Cardiac fibroblast (primary cell): ENCODE data around the gene GBA2.

Experiments used
- DNase-seq, 2 donors: peaks; one replicate each; pipeline versions ENCODE4 v3.0.0 to v3.0.0-alpha.2; 2010; ENCODE audit warnings: low read depth in 2 of 2
- H3K4me3 ChIP-seq, 2 donors: replicated peaks in 1 of 2; 1 replicate in 1 of 2; 2 replicates in 1 of 2; pipeline ENCODE4 v1.5.1; 2011; ENCODE audit warnings: low read depth in 2 of 2, low read length in 2 of 2, mild to moderate bottlenecking in 2 of 2, moderate library complexity in 1 of 2
- TF ChIP-seq, protein P1 (sequence below): IDR thresholded peaks from one replicate; pipeline ENCODE4 v1.5.1; 2011; ENCODE audit warnings: low read depth, mild to moderate bottlenecking, low read length, inconsistent platforms

GBA2 gene

DNA sequence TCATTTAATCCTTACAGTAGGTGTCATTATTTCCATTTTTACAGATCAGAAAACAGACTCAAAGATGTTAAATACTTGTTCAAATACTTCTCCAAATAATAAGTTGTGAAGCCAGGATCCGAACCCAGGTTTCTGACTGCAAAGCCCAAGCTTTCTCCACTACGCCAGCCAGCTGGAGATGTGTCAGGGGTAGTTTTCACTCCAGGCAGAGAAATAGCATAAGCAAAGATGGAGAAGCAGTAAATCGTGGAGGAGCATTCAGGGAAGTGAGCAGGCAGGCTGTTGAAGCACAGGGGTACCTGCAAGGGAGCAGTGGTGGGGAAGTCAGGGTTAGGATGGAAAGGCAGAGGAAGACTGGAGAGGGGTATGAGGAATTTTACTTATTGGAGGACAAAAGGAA, 19.9 kb downstream of the GBA2 start:
- peak in 1 of 2 donors; percentile 32 for DNase-seq
- TF ChIP-seq, protein P1, sequence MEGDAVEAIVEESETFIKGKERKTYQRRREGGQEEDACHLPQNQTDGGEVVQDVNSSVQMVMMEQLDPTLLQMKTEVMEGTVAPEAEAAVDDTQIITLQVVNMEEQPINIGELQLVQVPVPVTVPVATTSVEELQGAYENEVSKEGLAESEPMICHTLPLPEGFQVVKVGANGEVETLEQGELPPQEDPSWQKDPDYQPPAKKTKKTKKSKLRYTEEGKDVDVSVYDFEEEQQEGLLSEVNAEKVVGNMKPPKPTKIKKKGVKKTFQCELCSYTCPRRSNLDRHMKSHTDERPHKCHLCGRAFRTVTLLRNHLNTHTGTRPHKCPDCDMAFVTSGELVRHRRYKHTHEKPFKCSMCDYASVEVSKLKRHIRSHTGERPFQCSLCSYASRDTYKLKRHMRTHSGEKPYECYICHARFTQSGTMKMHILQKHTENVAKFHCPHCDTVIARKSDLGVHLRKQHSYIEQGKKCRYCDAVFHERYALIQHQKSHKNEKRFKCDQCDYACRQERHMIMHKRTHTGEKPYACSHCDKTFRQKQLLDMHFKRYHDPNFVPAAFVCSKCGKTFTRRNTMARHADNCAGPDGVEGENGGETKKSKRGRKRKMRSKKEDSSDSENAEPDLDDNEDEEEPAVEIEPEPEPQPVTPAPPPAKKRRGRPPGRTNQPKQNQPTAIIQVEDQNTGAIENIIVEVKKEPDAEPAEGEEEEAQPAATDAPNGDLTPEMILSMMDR = no peak
- peak overlapping the region; percentile 86 to 87 for H3K4me3 ChIP-seq

DNA sequence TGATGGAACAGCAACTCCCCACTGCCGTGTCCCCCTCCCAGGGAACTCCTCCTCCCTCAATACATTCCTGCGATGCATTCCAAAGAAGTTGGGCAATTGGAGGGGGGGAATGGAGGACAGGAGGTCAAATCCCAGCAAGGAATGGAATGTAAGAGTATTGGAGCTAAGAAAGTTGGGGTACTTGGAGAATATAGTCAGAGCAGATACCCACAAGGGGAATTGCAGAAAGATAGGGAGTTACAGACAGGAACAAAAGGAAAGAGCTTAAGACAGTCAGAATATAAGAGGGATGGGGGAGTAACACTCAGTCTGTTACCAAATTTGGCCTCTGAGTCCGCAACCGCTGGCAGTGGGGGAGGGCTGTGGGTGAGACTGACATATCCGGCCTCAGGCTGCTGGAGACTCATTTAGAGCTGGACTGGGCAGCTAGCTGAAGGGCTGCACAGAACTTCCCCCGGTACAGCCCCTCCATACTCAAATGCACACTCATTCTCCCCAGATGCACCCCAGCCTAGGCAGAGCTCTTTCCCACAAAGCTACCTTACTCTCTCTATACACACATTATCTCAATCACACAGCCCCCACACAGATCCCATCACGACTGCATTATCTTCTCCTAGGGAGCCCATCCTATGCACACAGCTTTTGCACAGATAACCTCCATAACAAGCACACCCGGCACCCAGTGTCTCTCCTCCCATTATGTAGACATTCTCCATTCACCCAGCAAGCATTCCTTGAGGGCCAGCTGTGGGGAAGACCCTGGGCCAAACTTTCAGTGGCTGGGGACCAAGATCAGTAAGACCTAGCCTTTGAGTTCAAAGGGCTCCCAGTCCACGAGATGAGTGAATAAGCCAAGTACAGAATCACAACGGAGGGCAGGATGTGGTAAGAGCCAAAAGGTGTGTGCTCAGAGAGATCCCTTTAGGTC, 20.7 kb downstream of the GBA2 start:
- DNase-seq = peak; percentile 94 to 95
- TF ChIP-seq, protein P1 = no peak
- H3K4me3 ChIP-seq = peak overlapping the region; percentile 39 to 87

DNA sequence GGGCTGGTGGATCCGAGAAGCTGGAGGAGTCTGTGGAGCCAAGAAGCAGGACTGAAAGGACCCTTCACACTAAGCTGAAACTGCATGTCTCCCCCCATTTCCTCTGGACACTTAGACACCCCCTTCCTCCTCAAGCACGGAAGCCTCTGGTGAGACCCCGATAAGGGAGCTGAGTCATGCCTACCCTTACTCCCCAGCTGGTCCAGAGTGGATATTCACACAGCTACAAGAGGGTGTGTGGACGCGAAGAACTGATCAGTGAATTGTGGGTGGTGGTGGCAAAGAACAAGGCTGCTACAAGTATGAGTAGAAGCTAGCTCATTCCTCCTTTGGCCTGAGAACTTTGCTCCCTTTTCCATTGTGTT, 21.4 kb downstream of the GBA2 start:
- peak overlapping the region; percentile 39 to 87 for H3K4me3 ChIP-seq

DNA sequence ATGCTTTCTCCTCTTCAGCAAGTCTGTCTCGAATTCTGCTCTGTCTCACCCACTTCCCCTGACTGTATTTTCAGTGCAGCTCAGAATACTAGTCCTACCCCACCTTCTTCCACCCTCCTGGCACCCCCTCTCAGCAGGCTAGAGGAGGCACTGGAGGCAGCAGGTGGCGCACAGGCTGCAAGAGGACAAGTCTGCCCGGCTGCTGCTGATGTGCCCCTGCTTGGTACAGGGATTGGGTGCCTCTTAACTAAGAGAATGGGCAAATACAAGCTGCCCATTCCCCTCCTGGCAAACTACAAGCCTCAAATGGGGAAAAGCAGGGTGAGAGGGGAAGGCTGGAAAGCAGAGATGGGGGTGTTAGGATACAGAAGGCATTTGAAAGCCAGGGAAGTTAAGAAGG, 22.1 kb downstream of the GBA2 start:
- peak; percentile 53 to 68 for DNase-seq
- H3K4me3 ChIP-seq = peak overlapping the region in 1 of 2 donors; percentile 87
- TF ChIP-seq, protein P1 = peak; percentile 9

More for the DNA sequence above, 21.4 kb downstream of the GBA2 start:
- no peak for DNase-seq
- TF ChIP-seq, protein P1 = no peak

DNA sequence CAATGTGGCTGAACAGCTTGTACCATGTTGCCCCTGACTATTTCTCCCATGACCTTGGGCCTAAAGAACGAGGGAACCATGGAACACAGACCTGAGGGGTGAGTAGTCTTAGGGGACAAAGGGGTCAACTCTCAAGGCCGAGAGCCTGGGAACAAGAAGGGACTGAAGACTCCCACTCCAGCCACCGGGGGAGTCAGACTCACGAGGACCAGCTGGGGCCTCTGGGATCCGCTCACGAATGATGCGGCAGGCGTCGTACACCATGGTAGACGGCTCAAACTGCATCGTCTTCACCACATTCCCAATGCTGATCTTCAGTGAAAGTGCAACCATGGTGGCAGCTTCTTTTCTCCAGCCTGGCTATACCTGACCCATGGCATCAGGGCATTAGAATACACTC, 23.7 kb downstream of the GBA2 start:
- DNase-seq = no peak
- TF ChIP-seq, protein P1 = no peak
- no peak overlapping the region for H3K4me3 ChIP-seq

DNA sequence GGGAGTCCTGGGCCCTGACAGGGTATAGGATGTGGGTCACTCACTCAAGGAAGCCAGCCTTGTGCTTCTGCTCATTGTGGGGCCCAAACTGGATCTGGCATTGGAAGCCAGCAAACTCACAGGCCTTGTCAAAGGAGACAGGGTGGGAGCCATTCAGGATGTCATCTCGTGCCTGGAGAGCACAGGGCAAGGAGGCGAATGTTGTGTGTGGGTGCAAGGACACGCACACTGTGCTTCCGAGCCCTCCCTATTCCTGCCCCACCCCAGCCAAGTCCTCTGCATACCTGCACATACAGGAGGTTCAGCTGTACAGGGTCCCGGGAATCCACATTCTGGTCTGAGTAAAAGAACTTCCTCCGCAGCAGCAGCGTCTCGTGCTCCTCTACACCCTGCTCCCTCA, 25.1 kb downstream of the GBA2 start:
- TF ChIP-seq, protein P1 = no peak

More for the DNA sequence above, 25.1 kb downstream of the GBA2 start:
- DNase-seq = no peak
- H3K4me3 ChIP-seq = no peak overlapping the region
